Measurements from ENCODE around the gene ATP8B4. TPM values are rescaled to one million over a fixed set of nuclear protein-coding genes. Genes with fewer than 3 reads are reported as not detected.

Gene ATP8B4
- total and polyA plus RNA-seq, 12 donors = 0.39 to 5.3 (median 1.6) TPM

DNA sequence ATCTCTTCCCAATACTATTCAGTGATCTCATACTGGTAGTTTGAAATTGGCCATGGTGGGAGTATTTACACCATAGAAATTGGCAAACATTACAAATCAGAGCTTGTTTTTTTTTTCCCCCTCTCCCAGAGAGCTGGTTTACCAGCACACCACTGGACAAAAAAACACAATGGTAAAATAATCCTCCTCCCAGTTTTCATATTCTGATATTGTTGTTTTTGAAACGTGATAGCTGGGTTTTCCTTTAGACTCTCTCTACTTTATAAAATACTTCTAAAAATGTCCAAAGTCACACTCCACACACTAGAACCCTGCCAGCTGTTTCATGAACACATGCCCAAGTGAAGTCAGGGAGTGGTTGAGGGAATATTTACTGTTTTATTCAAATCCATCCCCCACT lies 310.7 kb downstream of the ATP8B4 start:
- no peak for ATAC-seq
- intact Hi-C loops (cut with DNase I) = no loop called here
- DNase-seq = no peak

More for the DNA sequence above, 310.7 kb downstream of the ATP8B4 start:
- 57 to 67% methylated on average over 1 of the region's 1 CpG for WGBS, 2 donors
- H3K27me3 ChIP-seq = no peaks in the 10 kb centered on the region
- H3K36me3 ChIP-seq = no peaks in the 10 kb centered on the region
- peaks cover 0 to 11% (median 0%) of the 10 kb centered on the region in 11 donors for H3K9me3 ChIP-seq
- H3K4me1 ChIP-seq = peaks cover 0 to 13% (median 0%) of the 10 kb centered on the region in 9 donors
- H3K27ac ChIP-seq = no peak overlapping the region
- H3K4me3 ChIP-seq = no peak overlapping the region
- TF ChIP-seq, protein P1, sequence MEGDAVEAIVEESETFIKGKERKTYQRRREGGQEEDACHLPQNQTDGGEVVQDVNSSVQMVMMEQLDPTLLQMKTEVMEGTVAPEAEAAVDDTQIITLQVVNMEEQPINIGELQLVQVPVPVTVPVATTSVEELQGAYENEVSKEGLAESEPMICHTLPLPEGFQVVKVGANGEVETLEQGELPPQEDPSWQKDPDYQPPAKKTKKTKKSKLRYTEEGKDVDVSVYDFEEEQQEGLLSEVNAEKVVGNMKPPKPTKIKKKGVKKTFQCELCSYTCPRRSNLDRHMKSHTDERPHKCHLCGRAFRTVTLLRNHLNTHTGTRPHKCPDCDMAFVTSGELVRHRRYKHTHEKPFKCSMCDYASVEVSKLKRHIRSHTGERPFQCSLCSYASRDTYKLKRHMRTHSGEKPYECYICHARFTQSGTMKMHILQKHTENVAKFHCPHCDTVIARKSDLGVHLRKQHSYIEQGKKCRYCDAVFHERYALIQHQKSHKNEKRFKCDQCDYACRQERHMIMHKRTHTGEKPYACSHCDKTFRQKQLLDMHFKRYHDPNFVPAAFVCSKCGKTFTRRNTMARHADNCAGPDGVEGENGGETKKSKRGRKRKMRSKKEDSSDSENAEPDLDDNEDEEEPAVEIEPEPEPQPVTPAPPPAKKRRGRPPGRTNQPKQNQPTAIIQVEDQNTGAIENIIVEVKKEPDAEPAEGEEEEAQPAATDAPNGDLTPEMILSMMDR (IDR thresholded peaks at IDR 0.05) = no peak

Other genes starting within 250 kb of the ATP8B4 start
- gene SLC27A2, start 63.0 kb upstream of the ATP8B4 start, total RNA-seq = under 1 TPM in 1 of 10 donors, not detected in 9; 0.32 TPM
- gene SLC27A2, start 63.0 kb upstream of the ATP8B4 start, polyA plus RNA-seq = not detected
- gene HDC, start 146.5 kb upstream of the ATP8B4 start, total RNA-seq = 1 to 10 TPM in 1 of 10 donors, under 1 TPM in 7, not detected in 2; 0.16 to 1.9 (median 0.61) TPM
- under 1 TPM; 0.22 to 0.28 TPM for gene HDC, start 146.5 kb upstream of the ATP8B4 start, polyA plus RNA-seq
- gene GABPB1, start 236.0 kb upstream of the ATP8B4 start, total RNA-seq = 10 to 100 TPM in 2 of 10 donors, 1 to 10 TPM in 8; 7.8 to 12.6 (median 8.9) TPM
- 1 to 10 TPM; 5.3 to 6.6 TPM for gene GABPB1, start 236.0 kb upstream of the ATP8B4 start, polyA plus RNA-seq